ENCODE data around the gene DSC3.

The DSC3 gene

DNA sequence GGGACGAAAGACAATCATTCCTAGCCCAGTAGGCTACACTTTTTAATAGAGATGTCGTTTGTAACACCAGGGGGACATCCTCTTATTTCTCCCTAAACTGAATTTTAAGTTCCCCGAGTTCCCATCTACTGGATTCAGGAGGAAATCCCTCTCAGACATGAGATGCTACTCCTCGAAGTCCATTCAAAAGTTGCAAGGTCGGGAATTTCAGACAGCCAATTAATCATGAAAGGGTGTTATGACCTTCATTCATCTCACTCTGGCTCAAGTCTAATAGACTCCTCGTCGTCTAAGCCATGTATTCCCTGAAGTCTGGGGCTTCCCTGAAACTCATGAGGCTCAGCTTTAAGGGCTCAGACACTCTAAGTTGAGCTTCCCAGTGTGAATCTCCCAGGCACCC lies 1.2 kb upstream of the DSC3 start:
- TF ChIP-seq EGR1 (IDR thresholded peaks at IDR 0.05) (no peak), TAF1 (IDR thresholded peaks at IDR 0.05; ENCODE audit: low read depth) (no peak), FOXM1 (IDR thresholded peaks at IDR 0.05; ENCODE audit: borderline replicate concordance, low read depth) (no peak), CEBPB (IDR thresholded peaks at IDR 0.05) (no peak), EP300 (IDR thresholded peaks at IDR 0.05; ENCODE audit: borderline replicate concordance) (no peak), CREB1 (IDR thresholded peaks at IDR 0.05; ENCODE audit: low read depth) (no peak), NFIC (IDR thresholded peaks at IDR 0.05) (no peak), ZBTB7A (IDR thresholded peaks at IDR 0.05; ENCODE audit: low read depth) (no peak)
- TF ChIP-seq, protein P1, sequence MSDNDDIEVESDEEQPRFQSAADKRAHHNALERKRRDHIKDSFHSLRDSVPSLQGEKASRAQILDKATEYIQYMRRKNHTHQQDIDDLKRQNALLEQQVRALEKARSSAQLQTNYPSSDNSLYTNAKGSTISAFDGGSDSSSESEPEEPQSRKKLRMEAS (IDR thresholded peaks at IDR 0.05): no peak

DNA sequence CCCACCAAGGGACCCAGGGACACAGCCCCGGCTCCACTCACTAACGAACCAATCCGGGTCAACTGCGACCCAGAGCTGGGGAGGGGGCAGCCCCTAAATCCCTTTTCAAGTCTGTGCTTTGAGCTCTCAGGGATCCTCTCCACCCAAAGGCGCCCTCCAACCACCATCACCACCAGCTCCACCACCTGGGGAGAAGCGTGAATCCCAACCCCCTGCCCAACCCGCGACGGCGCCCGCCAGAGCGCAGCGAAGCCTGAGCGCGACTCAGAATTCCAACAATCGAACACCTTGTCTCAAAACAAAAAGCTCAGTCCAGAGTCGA lies 497 bp downstream of the DSC3 start:
- TF ChIP-seq TEAD4 (IDR thresholded peaks at IDR 0.05) (no peak), ZBTB7A (IDR thresholded peaks at IDR 0.05; ENCODE audit: low read depth) (no peak), YY1 (IDR thresholded peaks at IDR 0.05; ENCODE audit: low read depth) (no peak), FOXM1 (IDR thresholded peaks at IDR 0.05; ENCODE audit: borderline replicate concordance, low read depth) (no peak), EGR1 (IDR thresholded peaks at IDR 0.05) (no peak), NFIC (IDR thresholded peaks at IDR 0.05) (no peak)
- TF ChIP-seq, protein P2, sequence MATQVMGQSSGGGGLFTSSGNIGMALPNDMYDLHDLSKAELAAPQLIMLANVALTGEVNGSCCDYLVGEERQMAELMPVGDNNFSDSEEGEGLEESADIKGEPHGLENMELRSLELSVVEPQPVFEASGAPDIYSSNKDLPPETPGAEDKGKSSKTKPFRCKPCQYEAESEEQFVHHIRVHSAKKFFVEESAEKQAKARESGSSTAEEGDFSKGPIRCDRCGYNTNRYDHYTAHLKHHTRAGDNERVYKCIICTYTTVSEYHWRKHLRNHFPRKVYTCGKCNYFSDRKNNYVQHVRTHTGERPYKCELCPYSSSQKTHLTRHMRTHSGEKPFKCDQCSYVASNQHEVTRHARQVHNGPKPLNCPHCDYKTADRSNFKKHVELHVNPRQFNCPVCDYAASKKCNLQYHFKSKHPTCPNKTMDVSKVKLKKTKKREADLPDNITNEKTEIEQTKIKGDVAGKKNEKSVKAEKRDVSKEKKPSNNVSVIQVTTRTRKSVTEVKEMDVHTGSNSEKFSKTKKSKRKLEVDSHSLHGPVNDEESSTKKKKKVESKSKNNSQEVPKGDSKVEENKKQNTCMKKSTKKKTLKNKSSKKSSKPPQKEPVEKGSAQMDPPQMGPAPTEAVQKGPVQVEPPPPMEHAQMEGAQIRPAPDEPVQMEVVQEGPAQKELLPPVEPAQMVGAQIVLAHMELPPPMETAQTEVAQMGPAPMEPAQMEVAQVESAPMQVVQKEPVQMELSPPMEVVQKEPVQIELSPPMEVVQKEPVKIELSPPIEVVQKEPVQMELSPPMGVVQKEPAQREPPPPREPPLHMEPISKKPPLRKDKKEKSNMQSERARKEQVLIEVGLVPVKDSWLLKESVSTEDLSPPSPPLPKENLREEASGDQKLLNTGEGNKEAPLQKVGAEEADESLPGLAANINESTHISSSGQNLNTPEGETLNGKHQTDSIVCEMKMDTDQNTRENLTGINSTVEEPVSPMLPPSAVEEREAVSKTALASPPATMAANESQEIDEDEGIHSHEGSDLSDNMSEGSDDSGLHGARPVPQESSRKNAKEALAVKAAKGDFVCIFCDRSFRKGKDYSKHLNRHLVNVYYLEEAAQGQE (IDR thresholded peaks at IDR 0.05; ENCODE audit: low read depth): no peak

DNA sequence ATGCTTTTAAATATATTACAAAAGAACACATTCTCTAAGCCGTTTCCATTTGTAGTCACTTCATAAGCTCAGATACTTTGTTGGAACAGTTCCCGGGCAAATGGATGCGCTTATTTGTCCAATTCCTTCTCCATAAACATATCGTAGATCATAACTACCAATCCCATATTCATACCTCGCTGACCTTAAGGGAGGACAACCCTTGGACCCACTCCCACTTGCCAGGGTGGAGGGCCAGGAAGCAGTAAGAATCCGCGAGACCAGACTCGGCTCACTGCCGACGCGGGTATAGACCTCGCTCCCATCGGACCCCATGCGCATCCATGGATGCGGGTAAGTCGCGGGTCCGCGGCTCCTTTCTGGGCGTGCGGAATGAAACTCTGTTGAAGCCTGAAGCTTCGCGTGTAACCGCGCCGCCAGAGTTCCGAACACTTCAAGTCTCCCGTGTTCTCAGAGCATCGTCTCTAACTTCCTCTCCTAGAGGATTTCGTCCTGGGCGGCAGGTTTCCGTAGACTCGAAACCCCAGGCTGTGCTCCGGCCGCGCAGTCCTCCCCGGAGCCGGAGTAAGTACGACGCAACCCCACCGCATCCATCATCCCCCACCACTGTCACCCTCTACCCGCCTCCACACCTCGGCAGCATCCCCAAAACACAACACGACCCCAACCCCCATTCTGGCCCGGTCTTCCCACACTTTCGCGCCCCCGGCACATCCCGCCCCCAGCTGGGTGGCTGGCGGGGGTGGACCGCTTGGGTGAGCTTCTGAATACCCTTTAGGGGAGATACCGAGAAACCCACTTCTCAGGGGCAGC lies 1.1 kb downstream of the DSC3 start:
- TF ChIP-seq, protein P3, sequence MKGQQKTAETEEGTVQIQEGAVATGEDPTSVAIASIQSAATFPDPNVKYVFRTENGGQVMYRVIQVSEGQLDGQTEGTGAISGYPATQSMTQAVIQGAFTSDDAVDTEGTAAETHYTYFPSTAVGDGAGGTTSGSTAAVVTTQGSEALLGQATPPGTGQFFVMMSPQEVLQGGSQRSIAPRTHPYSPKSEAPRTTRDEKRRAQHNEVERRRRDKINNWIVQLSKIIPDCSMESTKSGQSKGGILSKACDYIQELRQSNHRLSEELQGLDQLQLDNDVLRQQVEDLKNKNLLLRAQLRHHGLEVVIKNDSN (IDR thresholded peaks at IDR 0.05): no peak
- no peak for TF ChIP-seq CEBPB (IDR thresholded peaks at IDR 0.05)

DNA sequence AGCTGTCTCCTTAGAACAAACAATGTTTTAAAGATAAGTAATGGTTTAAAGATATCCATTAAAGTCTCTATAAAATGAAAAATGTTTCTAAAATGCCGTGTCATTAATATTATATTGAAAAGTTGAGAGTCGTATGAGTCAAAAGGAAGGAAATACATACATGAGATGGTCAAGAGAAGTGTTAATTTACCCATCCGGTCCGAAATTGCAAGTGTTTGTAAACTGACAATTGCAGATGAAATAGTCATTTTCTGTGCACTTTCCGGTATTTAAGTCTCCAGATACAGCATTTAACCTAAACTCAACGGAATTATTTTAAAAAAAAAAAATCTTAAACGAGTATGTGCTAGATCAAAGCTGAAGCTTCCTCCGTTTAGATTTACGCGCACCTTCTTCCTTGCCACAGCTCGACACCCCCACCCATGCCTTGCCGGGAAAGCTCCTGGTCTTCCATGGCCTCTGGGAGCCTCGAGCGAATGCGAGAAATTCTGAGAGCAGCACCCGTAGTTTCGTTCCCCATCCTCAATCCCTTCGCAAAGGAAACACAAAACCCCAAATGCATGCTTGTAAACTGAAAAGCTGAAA lies 1.8 kb downstream of the DSC3 start:
- TF ChIP-seq TAF1 (IDR thresholded peaks at IDR 0.05; ENCODE audit: low read depth) (no peak), ZBTB7A (IDR thresholded peaks at IDR 0.05; ENCODE audit: low read depth) (no peak), EGR1 (IDR thresholded peaks at IDR 0.05) (no peak), RAD21 (IDR thresholded peaks at IDR 0.05; ENCODE audit: low read depth) (no peak), TEAD4 (IDR thresholded peaks at IDR 0.05) (no peak)

DNA sequence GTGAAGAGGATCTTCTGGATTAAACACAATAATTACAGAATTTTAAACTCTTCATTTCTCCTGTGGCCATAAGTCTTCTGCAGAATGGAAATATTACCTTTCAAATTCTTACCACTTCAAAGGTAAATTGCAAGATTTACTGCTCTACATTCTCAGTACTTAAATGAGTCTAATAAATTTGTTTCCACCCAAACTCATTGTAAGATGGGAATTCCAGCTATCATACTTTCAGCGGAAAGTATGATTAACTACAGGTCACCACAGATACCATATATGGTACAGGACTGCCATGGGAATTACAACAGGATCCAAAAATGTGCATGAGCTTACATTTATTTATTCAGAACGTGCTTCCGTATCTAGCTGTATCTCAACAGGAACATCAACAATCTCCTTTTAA lies 3.1 kb downstream of the DSC3 start:
- TF ChIP-seq EP300 (IDR thresholded peaks at IDR 0.05; ENCODE audit: borderline replicate concordance): peak; percentile 17; the same call in 1 of the 2 replicates
- TF ChIP-seq, protein P2 (IDR thresholded peaks at IDR 0.05; ENCODE audit: low read depth): no peak
- no peak for TF ChIP-seq TAF1 (IDR thresholded peaks at IDR 0.05; ENCODE audit: low read depth)
- TF ChIP-seq FOXM1 (IDR thresholded peaks at IDR 0.05; ENCODE audit: borderline replicate concordance, low read depth): 0 out of 2 replicates have a peak, but pooled peaks have one; percentile 18
- peak; percentile 48 for TF ChIP-seq TEAD4 (IDR thresholded peaks at IDR 0.05)

DNA sequence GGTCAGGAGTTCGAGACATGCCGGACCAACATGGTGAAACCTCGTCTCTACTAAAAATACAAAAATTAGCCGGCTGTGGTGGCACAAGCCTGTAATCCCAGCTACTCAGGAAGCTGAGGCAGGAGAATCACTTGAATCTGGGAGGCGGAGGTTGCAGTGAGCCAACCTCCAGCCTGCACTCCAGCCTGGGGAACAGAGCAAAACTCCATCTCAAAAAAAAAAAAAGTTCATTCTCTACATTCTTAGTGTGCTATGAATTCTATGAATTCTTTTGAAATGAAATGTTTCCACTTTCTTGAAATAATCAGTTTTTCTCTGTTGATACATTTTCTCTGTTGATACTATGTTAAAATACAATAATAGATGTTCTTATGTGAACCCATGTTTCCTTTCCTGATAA lies 4.9 kb downstream of the DSC3 start:
- 0 out of 2 replicates have a peak, but pooled peaks have one; percentile 10 for TF ChIP-seq TEAD4 (IDR thresholded peaks at IDR 0.05)

DNA sequence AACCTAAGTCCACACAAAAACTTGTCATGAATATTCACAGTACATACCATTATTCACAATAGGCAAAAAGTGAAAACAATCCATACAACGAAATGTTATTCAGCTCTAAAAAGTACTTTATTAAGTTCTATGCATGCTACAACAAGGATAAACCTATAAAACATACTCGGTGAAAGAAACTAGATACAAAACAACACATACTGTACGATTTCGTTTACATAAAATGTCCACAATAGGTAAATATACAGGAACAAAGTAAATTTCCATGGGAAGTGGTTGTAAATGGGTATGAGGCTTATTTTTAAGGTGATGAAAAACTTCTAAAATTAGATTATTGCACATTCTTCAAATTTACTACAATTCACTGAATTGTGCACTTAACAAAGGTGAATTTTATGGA lies 8.0 kb downstream of the DSC3 start:
- TF ChIP-seq RAD21 (IDR thresholded peaks at IDR 0.05; ENCODE audit: low read depth) (no peak), CREB1 (IDR thresholded peaks at IDR 0.05; ENCODE audit: low read depth) (no peak), TAF1 (IDR thresholded peaks at IDR 0.05; ENCODE audit: low read depth) (no peak), TCF12 (IDR thresholded peaks at IDR 0.05; ENCODE audit: low read depth) (no peak), ZBTB7A (IDR thresholded peaks at IDR 0.05; ENCODE audit: low read depth) (no peak), CEBPB (IDR thresholded peaks at IDR 0.05) (no peak), EP300 (IDR thresholded peaks at IDR 0.05; ENCODE audit: borderline replicate concordance) (no peak), EGR1 (IDR thresholded peaks at IDR 0.05) (no peak), YY1 (IDR thresholded peaks at IDR 0.05; ENCODE audit: low read depth) (no peak), NFIC (IDR thresholded peaks at IDR 0.05) (no peak), FOXM1 (IDR thresholded peaks at IDR 0.05; ENCODE audit: borderline replicate concordance, low read depth) (no peak), TEAD4 (IDR thresholded peaks at IDR 0.05) (no peak)
- TF ChIP-seq, protein P1 (IDR thresholded peaks at IDR 0.05): no peak
- TF ChIP-seq, protein P3 (IDR thresholded peaks at IDR 0.05): no peak
- TF ChIP-seq, protein P2 (IDR thresholded peaks at IDR 0.05; ENCODE audit: low read depth): no peak
